SU-DHL-6 (cell line): ENCODE measurements around the gene SGTB.

ENCODE experiments used
- EZH2phosphoT487 ChIP-seq: fragments of 200-600 bp; sonication (generic), shearing (Covaris generic); conservative IDR thresholded peaks from 2 replicates; pipeline ENCODE4 v1.6.1; 2018; ENCODE audit warnings: mild to moderate bottlenecking, antibody characterized with exemption, low read length, moderate library complexity, mixed read lengths
- TF ChIP-seq, protein P1 (sequence below): fragments of 200-600 bp; sonication (generic); IDR thresholded peaks from one replicate; pipeline ENCODE4 v1.5.1; 2017; ENCODE audit warnings: antibody characterized with exemption, mild to moderate bottlenecking, low read length, moderate library complexity; ENCODE audit not compliant: insufficient read depth, poor library complexity, severe bottlenecking

DNA sequence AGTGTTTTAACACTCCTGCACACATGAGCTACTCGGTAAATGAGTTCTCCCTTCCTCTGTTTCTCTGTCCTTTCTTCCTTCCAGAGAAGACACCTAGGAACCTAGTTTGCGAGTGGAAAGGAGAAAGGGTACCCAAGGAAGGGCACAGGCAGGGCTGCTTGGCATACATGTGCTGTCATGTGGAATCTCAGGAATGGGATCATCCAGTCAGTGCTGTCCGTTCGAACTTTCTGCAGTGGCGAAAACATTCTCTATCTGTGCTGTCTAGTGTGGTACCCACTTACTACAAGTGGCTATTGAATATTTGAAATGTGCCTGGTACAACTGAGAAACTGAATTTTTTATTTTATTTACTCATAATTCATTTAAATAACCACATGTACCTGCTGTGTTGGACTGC, 28.0 kb upstream of the SGTB start:
- TF ChIP-seq, protein P1, sequence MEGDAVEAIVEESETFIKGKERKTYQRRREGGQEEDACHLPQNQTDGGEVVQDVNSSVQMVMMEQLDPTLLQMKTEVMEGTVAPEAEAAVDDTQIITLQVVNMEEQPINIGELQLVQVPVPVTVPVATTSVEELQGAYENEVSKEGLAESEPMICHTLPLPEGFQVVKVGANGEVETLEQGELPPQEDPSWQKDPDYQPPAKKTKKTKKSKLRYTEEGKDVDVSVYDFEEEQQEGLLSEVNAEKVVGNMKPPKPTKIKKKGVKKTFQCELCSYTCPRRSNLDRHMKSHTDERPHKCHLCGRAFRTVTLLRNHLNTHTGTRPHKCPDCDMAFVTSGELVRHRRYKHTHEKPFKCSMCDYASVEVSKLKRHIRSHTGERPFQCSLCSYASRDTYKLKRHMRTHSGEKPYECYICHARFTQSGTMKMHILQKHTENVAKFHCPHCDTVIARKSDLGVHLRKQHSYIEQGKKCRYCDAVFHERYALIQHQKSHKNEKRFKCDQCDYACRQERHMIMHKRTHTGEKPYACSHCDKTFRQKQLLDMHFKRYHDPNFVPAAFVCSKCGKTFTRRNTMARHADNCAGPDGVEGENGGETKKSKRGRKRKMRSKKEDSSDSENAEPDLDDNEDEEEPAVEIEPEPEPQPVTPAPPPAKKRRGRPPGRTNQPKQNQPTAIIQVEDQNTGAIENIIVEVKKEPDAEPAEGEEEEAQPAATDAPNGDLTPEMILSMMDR: no peak
- TF ChIP-seq EZH2phosphoT487: no peak
